ENCODE data around the gene ASXL1. TPM values are rescaled to one million over a fixed set of nuclear protein-coding genes. Genes with fewer than 3 reads are reported as not detected.

The ASXL1 gene
- total and polyA plus RNA-seq, 10 of the 15 experiments (the other 5 are each of a cell fraction or from before 2014, with no cell fraction given): 11.0 to 87.6 (median 56.8) TPM

GRCh38 chr20:32365564-32365963 lies 7.4 kb downstream of the ASXL1 start:
- 19% methylated on average over 5 of the region's 5 CpGs for WGBS (ENCODE audit: insufficient coverage, insufficient replicate concordance, low lambda C conversion rate, missing lambda C conversion rate)
- intact Hi-C loops (cut with micrococcal nuclease; ENCODE audit: unreplicated experiment) (no loop called here), in situ Hi-C loops (cut with MboI) (no loop called here)
- no TSS peak for BruUV-seq (replicated peaks)
- Histone ChIP-seq H3K9ac (ENCODE audit: control insufficient read depth, insufficient read depth, low read length) (no peak overlapping the region), H2AFZ (ENCODE audit: control insufficient read depth, low read depth, low read length) (no peak overlapping the region), H3K4me2 (ENCODE audit: control insufficient read depth, insufficient read depth) (peak overlapping the region; percentile 60), H3K27me3 (replicated peaks in 1 of 2; ENCODE audit: control insufficient read depth in 2 of 2, insufficient read depth in 2 of 2, low read length in 1 of 2) (no peaks in the 10 kb centered on the region), H3K4me1 (ENCODE audit: control insufficient read depth, insufficient read depth, low read length) (peaks cover 44% of the 10 kb centered on the region), H3K4me3 (no peak overlapping the region; the same call in 1 of the 2 replicates), H3K27ac (ENCODE audit: control insufficient read depth, insufficient read depth) (no peak overlapping the region), H3K9me3 (replicated peaks; ENCODE audit: control insufficient read depth, insufficient read depth, low read length) (no peaks in the 10 kb centered on the region; the same call in 2 of the 3 replicates), H3K36me3 (ENCODE audit: control insufficient read depth in 2 of 2, insufficient read depth in 2 of 2, low read length in 1 of 2) (peaks cover 1 to 5% of the 10 kb centered on the region in 2 experiments; a peak in 3 of 4 replicates), H3K79me2 (ENCODE audit: control insufficient read depth, insufficient read depth, low read length) (peaks cover 84% of the 10 kb centered on the region), H4K20me1 (ENCODE audit: control insufficient read depth, insufficient read depth) (peaks cover 9% of the 10 kb centered on the region)
- POLR2A ChIA-PET: interaction anchor here (2.8 kb wide), 1 partner anchor 10 kb away, joined by 9 read pairs; no protein-coding TSS in a partner anchor
- SMC1A ChIA-PET (ENCODE audit: uncharacterized antibody, unreplicated experiment): interaction anchor here (0.8 to 3.4 kb wide), 9 partner anchors 10 to 48 kb away, joined by 3 to 23 read pairs (median 3); no protein-coding TSS in a partner anchor
- RAD21 ChIA-PET (ENCODE audit: unreplicated experiment): interaction anchor here (0.6 to 1.8 kb wide), 3 partner anchors 9 to 331 kb away, joined by 3 to 8 read pairs (median 3); no protein-coding TSS in a partner anchor
- ATAC-seq (no peak), DNase-seq (ENCODE audit: low read depth, low spot score) (no peak), FAIRE-seq (no peak)
- TF ChIP-seq STAT3 (IDR thresholded peaks at IDR 0.05; ENCODE audit: low read depth, low read length): no peak
- no peak for TF ChIP-seq CHD1 (IDR thresholded peaks at IDR 0.05; ENCODE audit: low read depth, low read length)
- TF ChIP-seq KAT2A (conservative IDR thresholded peaks at IDR 0.05; ENCODE audit: control insufficient read depth, low read depth, low read length): no peak
- no peak for TF ChIP-seq ATF2 (IDR thresholded peaks at IDR 0.05; ENCODE audit: low read length)
- TF ChIP-seq YBX1 (IDR thresholded peaks at IDR 0.05): no peak
- TF ChIP-seq ATF7 (IDR thresholded peaks at IDR 0.05; ENCODE audit: low read depth): no peak
- no peak for TF ChIP-seq PAX5 (IDR thresholded peaks at IDR 0.05; ENCODE audit: borderline replicate concordance, low read depth, low read length)
- no peak for TF ChIP-seq BMI1 (IDR thresholded peaks at IDR 0.05; ENCODE audit: borderline replicate concordance)
- TF ChIP-seq LARP7 (IDR thresholded peaks at IDR 0.05): no peak
- CTCF ChIA-PET: interaction anchor here (1.0 to 3.2 kb wide), 3 partner anchors 8 to 20 kb away, joined by 4 to 7 read pairs (median 5); no protein-coding TSS in a partner anchor
